IMR-90 (cell line): ENCODE measurements around the gene TLR1. TPM values are rescaled to one million over a fixed set of nuclear protein-coding genes. Genes with fewer than 3 reads are reported as not detected.

Source experiments
- ATAC-seq: fragments of 200-7000 bp; cut with Tn5 transposase; 2 replicates; pipeline ENCODE4 v1.9.1; 2020; ENCODE audit warnings: low read depth, mild to moderate bottlenecking, moderate library complexity
- BruUV-seq: library from RNA; stranded (reverse); fragments of 400-500 nt; replicated peaks from 2 replicates; lab custom pipeline; 2021; lab: Mats Ljungman, UMichigan
- CTCF ChIA-PET: fragments of 300-600 bp; formaldehyde crosslinking; extraction: SDS; loops from one replicate; lab custom pipeline; 2021; ENCODE audit warnings: antibody characterized with exemption; lab: Yijun Ruan, JAX
- POLR2A ChIA-PET: fragments of 300-600 bp; sonication (Branson Sonifier 250); formaldehyde crosslinking; loops from one replicate; lab custom pipeline; 2022; ENCODE audit warnings: antibody characterized with exemption; ENCODE audit not compliant: unreplicated experiment; lab: Charles Lee
- DNase-seq: peaks from one replicate; pipeline ENCODE4 v3.0.0; 2013
- H2AFZ ChIP-seq: replicated peaks from 2 replicates; pipeline ENCODE3; 2013; ENCODE audit warnings: low read length, mild to moderate bottlenecking; ENCODE audit not compliant: poor library complexity
- H2AK5ac ChIP-seq: 2 replicates; pipeline ENCODE4 v1.6.1; 2013; ENCODE audit warnings: low read depth, low read length, inconsistent platforms
- H2AK9ac ChIP-seq: replicated peaks from 2 replicates; pipeline ENCODE3; 2013; ENCODE audit warnings: mild to moderate bottlenecking, low read depth, low read length, moderate library complexity; ENCODE audit not compliant: poor library complexity
- H2BK120ac ChIP-seq: 2 replicates; pipeline ENCODE4 v1.6.1; 2013; ENCODE audit warnings: low read depth, low read length, inconsistent platforms
- H2BK15ac ChIP-seq: 3 replicates; pipeline ENCODE4 v1.6.1; 2013; ENCODE audit warnings: low read depth, low read length, inconsistent platforms
- H2BK20ac ChIP-seq: 2 replicates; pipeline ENCODE4 v1.6.1; 2013; ENCODE audit warnings: low read depth, mild to moderate bottlenecking, inconsistent platforms, low read length, moderate library complexity
- H2BK5ac ChIP-seq: 2 replicates; pipeline ENCODE4 v1.6.1; 2013; ENCODE audit warnings: mild to moderate bottlenecking, low read depth, low read length, inconsistent platforms; ENCODE audit not compliant: poor library complexity, severe bottlenecking
- H3K14ac ChIP-seq: replicated peaks from 2 replicates; pipeline ENCODE4 v1.6.1; 2013; ENCODE audit warnings: low read depth, low read length, inconsistent platforms
- H3K18ac ChIP-seq: 2 replicates; pipeline ENCODE4 v1.6.1; 2013; ENCODE audit warnings: low read depth, low read length, control low read depth
- H3K23ac ChIP-seq: 2 replicates; pipeline ENCODE4 v1.6.1; 2013; ENCODE audit warnings: low read depth, low read length, inconsistent platforms
- H3K27ac ChIP-seq: 2 replicates; pipeline ENCODE4 v1.5.1; 2013; ENCODE audit warnings: mild to moderate bottlenecking, control low read depth, low read length; ENCODE audit not compliant: insufficient read depth
- H3K27me3 ChIP-seq: 2 replicates; pipeline ENCODE4 v1.6.1; 2013; ENCODE audit warnings: low read length; ENCODE audit not compliant: control insufficient read depth, insufficient read depth
- H3K36me3 ChIP-seq: 2 replicates; pipeline ENCODE4 v1.6.1; 2013; ENCODE audit warnings: low read length, mixed read lengths; ENCODE audit not compliant: control insufficient read depth, insufficient read depth
- H3K4ac ChIP-seq: 2 replicates; pipeline ENCODE4 v1.6.1; 2013; ENCODE audit warnings: low read depth, low read length, inconsistent platforms
- H3K4me1 ChIP-seq: 2 replicates; pipeline ENCODE4 v1.6.1; 2013; ENCODE audit warnings: low read length, mixed read lengths; ENCODE audit not compliant: control insufficient read depth, insufficient read depth
- H3K4me2 ChIP-seq: 2 replicates; pipeline ENCODE4 v1.6.1; 2013; ENCODE audit warnings: low read depth, mild to moderate bottlenecking, control low read depth, low read length, moderate library complexity
- H3K4me3 ChIP-seq: 2 replicates; pipeline ENCODE4 v1.5.1; 2013; ENCODE audit warnings: low read depth, mild to moderate bottlenecking, control low read depth, low read length, moderate library complexity; ENCODE audit not compliant: insufficient read depth
- H3K56ac ChIP-seq: 2 replicates; pipeline ENCODE4 v1.6.1; 2013; ENCODE audit warnings: low read length, inconsistent platforms; ENCODE audit not compliant: insufficient read depth; ENCODE audit errors: extremely low read depth
- H3K79me1 ChIP-seq, 2 experiments: 2 replicates each; pipeline ENCODE4 v1.6.1; 2013; ENCODE audit warnings: low read length in 2 of 2, inconsistent platforms in 1 of 2, low read depth in 1 of 2
- H3K9ac ChIP-seq: 2 replicates; pipeline ENCODE4 v1.6.1; 2013; ENCODE audit warnings: low read depth, low read length, control low read depth
- H3K9me1 ChIP-seq: 2 replicates; pipeline ENCODE4 v1.6.1; 2013; ENCODE audit warnings: low read length, inconsistent platforms; ENCODE audit not compliant: insufficient read depth
- H3K9me3 ChIP-seq: 2 replicates; pipeline ENCODE4 v1.6.1; 2013; ENCODE audit warnings: low read length; ENCODE audit not compliant: control insufficient read depth, insufficient read depth
- H4K20me1 ChIP-seq: 2 replicates; pipeline ENCODE4 v1.6.1; 2013; ENCODE audit warnings: low read length, inconsistent platforms; ENCODE audit not compliant: insufficient read depth
- H4K5ac ChIP-seq: 2 replicates; pipeline ENCODE4 v1.6.1; 2013; ENCODE audit warnings: mild to moderate bottlenecking, low read depth, low read length, control low read depth
- H4K8ac ChIP-seq, 2 experiments: 2 replicates each; pipeline ENCODE4 v1.6.1; 2013; ENCODE audit warnings: low read depth in 2 of 2, low read length in 2 of 2, control low read depth in 1 of 2, inconsistent platforms in 1 of 2
- H4K91ac ChIP-seq: 2 replicates; pipeline ENCODE4 v1.6.1; 2013; ENCODE audit warnings: low read depth, low read length, inconsistent platforms; ENCODE audit not compliant: insufficient read depth
- BHLHE40 ChIP-seq: fragments of 150-350 bp; IDR thresholded peaks from 2 replicates; pipeline ENCODE4 v1.6.1; 2016; ENCODE audit warnings: mild to moderate bottlenecking, low read depth, low read length
- ELK1 ChIP-seq: fragments of 150-350 bp; IDR thresholded peaks from 2 replicates; pipeline ENCODE4 v1.6.1; 2016; ENCODE audit warnings: low read depth, mild to moderate bottlenecking, low read length, moderate library complexity, borderline replicate concordance
- FOS ChIP-seq: fragments of 150-350 bp; IDR thresholded peaks from 2 replicates; pipeline ENCODE4 v1.6.1; 2016; ENCODE audit warnings: low read depth, low read length
- MXI1 ChIP-seq: IDR thresholded peaks from 2 replicates; pipeline ENCODE4 v1.6.1; 2012; ENCODE audit warnings: low read depth, mild to moderate bottlenecking, low read length, moderate library complexity, borderline replicate concordance
- RAD21 ChIP-seq: IDR thresholded peaks from 2 replicates; pipeline ENCODE4 v1.6.1; 2012; ENCODE audit warnings: low read length, improper control_type of control experiment
- WGBS, 2 experiments: methylation state at CpG; one replicate each; pipeline versions ENCODE4 v1.1.5 to v1.1.7; 2013; ENCODE audit warnings: missing lambda C conversion rate in 2 of 2; ENCODE audit not compliant: insufficient read length in 1 of 2; ENCODE audit errors: extremely low coverage in 2 of 2; 5-methylcytosine and 5-hydroxymethylcytosine counted together
- dilution Hi-C: fragments of 300-500 bp; cut with HindIII; formaldehyde crosslinking; loops from one replicate; pipeline ENCODE4 v1.14.3; 2018; ENCODE audit warnings: low sequenced_read_pairs; ENCODE audit not compliant: unreplicated experiment
- in situ Hi-C: fragments of 300-500 bp; cut with MboI; formaldehyde crosslinking; loops from 3 replicates; pipeline ENCODE4 v1.14.3; 2019; ENCODE audit warnings: low sequenced_read_pairs, inconsistent platforms, mixed read lengths
- intact Hi-C: fragments of 100-400 bp; cut with micrococcal nuclease; formaldehyde crosslinking; loops from 2 replicates; pipeline ENCODE4 v1.10.0; 2022
- polyA plus RNA-seq, 3 experiments: library from polyadenylated mRNA; depleted of rRNA; stranded (reverse); fragments of >200 nt; gene quantifications; 2 replicates each; pipeline ENCODE4 v1.2.3, GENCODE V29; 2012; ENCODE audit warnings: low replicate concordance in 1 of 3
- total RNA-seq: library from RNA; depleted of rRNA; stranded (reverse); fragments of >200 nt; gene quantifications from 2 replicates; pipeline ENCODE4 v1.2.3, GENCODE V29; 2012

TLR1 gene
- total and polyA plus RNA-seq, 2 of the 4 experiments (the other 2 are of a cell fraction) = 0.24 to 1.1 TPM

GRCh38 chr4:38765382-38765781 lies 39.2 kb downstream of the TLR1 start:
- DNase-seq (peak; percentile 80), ATAC-seq (peak; percentile 63)
- Histone ChIP-seq H3K4me1 (no peaks in the 10 kb centered on the region), H3K4me2 (no peak overlapping the region), H2AK5ac (no peak overlapping the region), H4K8ac (no peak overlapping the region), H2BK20ac (no peak overlapping the region), H3K9me1 (no peaks in the 10 kb centered on the region), H2BK120ac (no peak overlapping the region), H3K9ac (no peak overlapping the region), H3K4me3 (no peak overlapping the region), H3K27me3 (peaks cover 6% of the 10 kb centered on the region; the same call in 1 of the 2 replicates), H3K36me3 (no peaks in the 10 kb centered on the region), H2AK9ac (no peak overlapping the region), H3K79me1 (no peaks in the 10 kb centered on the region), H4K91ac (no peak overlapping the region), H3K23ac (no peak overlapping the region), H3K27ac (no peak overlapping the region), H2AFZ (no peak overlapping the region), H4K20me1 (no peaks in the 10 kb centered on the region), H3K9me3 (no peaks in the 10 kb centered on the region), H3K4ac (no peak overlapping the region), H2BK15ac (no peak overlapping the region), H3K56ac (no peak overlapping the region), H2BK5ac (no peak overlapping the region), H4K5ac (no peak overlapping the region), H3K14ac (no peak overlapping the region), H3K18ac (no peak overlapping the region)
- CTCF ChIA-PET = interaction anchor here (1.0 kb wide), 1 partner anchor 17 kb away, joined by 3 read pairs; the partner anchor contains the start of gene TLR10
- no TSS peak for BruUV-seq
- intact Hi-C loops = loop anchor here (5.0 kb wide), 1 partner anchor 37 kb away; the partner anchor contains the start of gene TLR1
- TF ChIP-seq FOS (no peak), BHLHE40 (no peak), RAD21 (no peak), ELK1 (no peak), MXI1 (no peak)
- POLR2A ChIA-PET = no interaction called here
- in situ Hi-C loops = no loop called here
- no CpG with 5 or more reads among the region's 3 CpGs for WGBS, 2 experiments
- dilution Hi-C loops = no loop called here
